GM21423 (cell line): Measurements from ENCODE around the gene GPC1.

Experiments
- ATAC-seq: cut with Tn5 transposase; IDR thresholded peaks from one replicate; pipeline ENCODE4 v1.9.1; 2021; ENCODE audit warnings: mild to moderate bottlenecking, moderate library complexity; ENCODE audit not compliant: unreplicated experiment

Gene GPC1

DNA sequence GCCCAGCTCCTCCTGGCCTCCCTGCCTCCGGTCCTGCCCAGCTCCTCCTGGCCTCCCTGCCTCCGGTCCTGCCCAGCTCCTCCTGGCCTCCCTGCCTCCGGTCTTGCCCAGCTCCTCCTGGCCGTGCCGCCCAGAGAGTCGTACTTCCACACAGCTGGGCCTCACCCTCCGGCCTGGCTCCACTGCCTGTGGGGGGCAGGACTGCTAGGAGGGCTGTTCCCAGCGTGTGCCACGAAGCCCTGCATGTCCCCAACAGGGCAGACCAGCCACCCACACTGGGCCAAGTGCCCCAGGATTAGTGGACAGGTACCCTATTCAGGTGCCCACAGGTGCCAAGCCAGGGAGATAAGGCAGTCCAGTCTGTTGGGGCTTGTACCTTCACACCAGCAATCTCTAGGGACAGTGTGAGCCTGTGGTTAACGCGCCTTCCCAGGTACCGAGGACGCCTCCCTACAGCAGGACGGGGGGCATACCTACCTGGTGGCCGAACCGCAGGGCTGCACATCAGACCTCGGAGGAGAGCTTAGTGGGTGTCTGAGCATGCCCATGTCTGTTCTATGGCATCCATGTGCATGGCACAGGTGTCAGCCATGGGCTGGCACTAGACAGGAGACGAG is 5.3 kb downstream of the GPC1 start:
- ATAC-seq: no peak

DNA sequence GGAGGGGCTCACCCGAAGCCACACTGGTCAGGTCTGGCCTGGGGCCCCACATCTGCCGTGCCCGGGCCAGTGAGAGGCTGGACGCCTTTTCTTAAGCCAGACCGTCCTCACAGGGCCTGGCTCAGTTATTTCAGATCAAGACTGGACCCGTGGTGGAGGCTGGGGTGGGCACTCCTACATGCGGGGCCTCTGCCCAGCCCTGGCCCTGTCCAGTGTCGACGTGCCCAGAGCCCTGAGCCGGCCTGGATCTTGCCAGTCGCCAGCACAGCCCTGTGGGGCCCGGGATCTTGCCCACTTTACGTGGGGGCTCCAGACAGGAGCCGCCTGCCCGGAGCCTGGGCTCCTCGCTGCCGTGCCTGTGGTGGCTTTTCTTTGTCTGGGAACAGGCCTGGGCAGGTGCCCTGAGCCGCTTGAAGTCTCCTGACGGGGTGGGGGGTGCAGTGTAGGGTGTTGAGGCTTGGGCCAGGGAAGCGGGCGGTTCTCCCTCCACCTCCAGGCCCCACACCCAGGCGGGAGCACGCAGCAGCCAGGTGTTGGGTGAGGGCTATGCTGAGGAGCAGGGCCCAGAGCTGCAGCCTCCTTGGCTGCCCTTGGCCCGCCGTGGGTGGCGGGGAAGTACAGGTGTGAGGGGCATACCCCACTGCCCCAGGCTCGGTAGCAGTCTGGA is 6.0 kb downstream of the GPC1 start:
- no peak for ATAC-seq

DNA sequence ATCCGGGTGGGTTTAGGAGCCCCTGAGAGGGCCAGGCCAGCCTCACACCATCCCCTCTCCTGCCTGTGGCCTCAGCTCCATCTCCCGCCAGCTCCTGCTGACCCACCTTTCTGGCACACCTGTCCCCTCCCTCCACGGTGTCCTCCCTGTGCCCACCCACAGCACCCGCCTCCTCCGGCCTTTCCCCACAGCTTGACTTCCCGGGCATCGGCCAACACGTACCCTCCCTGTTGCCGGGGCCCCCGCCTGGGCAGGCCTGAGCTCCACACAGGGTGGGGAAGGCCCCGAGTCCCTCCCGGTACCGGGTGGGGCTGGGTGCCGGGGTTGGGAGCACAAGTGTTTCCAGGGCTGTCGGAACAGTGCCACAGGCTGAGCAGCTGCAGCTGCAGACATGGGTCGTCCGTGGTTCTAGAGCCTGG is 6.5 kb downstream of the GPC1 start:
- ATAC-seq: no peak

DNA sequence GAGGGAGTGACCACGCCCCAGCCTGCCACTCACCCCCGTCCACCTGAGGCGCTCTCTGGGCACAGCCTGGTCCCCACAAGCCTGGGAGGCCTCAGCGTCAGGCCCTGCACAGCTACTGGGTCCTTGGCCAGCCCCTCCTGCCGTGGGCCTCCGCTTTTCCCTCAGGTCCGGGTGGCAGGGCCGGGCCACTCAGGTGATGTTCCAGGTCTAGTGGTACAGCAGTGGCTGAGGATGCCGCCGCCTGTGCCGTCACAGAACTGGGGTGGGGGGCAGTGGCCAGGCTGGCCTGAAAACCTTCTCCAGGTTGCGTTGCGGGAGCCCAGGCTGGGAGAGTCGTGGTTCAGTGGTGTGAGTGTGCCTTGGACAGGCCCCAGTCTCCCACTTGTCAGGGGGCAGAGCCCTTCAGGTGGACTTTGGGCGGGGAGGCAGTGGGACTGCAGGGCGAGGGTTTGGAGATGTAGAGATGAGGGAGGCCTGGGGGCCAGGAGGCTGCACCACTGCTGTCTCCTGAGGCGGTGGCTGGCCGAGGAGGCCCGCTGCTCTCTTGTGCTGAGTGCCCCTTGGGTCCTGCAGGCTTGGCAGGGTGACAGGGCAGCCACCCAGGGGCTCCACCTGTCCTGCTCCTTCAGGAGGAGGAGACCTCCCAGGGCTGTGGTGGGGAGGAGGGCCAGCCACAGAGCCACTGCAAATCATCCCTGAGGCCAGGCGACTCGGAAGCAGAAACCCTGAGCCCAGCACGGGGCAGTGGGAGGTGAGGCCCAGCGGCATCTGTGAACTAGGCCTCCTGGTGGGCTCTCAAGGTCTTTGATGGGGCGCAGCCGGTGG is 7.6 kb downstream of the GPC1 start:
- ATAC-seq: no peak

DNA sequence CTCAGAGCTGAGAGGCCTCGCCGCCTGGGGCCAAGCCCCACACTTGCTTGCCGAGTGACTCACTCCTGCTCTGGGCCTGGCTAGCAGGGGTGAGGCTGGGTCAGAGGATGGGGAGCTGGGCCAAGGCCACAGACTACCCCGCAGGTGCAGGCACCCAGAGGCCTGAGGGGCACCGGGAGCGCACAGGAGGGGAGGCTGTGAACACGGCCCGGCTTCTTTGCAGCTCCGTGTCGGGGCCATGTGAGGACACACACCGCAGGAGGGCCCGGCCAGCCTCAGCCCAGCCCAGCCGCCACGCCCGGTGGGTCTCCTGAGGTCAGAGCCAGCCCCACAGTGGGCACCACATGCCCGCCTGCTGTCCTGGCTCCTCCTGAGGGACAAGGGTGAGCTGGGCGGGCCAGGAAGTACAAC is 8.4 kb downstream of the GPC1 start:
- ATAC-seq: no peak

DNA sequence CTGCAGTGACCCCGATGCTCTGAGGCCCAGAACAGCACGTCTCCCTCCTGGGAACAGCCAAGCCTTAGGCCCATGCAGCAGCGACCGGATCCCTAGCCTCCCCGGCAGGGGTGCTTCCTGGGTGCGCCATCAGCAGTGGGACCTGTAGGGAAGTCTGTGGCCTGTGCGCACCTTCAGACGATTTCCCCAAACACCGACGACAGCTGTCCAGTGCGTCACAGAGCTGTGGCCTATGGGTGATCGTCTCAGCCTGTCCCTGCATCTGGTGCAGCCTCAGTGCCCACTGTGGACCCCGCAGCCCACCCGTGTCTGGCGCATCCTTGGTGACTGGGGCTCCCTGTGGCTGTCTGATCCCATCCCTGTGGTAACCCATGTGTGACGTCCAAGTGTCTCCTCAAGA is 9.0 kb downstream of the GPC1 start:
- ATAC-seq: no peak

DNA sequence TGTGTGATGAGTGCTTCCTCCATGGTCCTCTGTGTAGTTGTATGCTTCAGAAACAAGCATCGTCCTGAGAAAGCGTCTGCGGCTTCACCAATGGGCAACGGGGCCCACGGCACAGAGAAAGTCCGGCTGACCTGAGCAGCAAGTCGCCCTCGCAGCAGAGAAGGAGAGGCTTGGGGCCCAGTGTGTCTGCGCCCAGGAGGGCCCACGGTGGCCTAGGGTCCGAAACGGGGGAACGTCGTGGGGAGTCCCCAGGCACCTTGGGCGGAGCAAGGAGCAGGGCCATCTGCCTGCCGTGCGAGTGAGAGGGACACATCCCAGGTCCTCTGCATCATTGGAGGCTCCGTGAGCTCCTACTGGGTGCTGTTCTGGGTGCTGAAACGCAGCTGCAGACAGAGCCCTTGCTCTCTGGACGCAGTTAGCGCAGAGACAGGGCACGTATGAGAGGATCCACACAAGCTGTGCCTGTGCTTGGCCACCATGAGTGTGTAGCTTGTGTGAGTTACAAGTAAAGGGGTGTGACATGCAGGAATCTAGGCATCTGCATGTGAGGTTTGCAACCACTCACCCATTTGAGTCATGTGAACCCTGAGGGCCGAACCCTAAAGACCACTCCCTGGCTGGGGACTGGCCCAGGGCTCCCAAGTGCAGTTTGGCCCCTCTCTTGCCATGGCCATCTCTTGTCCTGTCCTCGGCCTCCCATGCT is 10.6 kb downstream of the GPC1 start:
- no peak for ATAC-seq

DNA sequence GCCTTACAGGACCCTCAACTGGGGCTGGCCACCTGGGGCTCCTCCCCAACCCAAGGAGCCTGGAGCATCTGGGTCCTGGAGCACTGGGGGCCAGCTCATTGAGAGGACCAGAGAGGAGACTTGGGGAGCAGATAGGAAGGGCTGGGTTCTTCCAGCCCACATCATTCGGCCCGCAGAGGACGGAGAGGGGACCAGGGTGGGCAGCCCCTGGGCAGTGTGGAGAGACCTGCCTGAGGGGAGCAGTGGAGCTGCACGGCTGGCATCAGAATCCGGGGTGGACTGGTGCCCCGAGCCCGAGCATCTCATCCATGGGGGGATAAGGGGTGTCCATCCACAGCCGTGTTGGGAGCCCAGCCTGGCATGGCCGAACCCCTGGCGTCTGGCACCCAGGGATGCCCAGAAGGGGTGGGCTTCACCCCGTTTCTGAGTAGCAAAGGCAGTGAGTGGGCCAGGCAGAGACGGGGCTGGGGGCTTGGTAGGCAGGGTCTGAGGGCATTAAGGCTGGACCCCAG is 11.3 kb downstream of the GPC1 start:
- ATAC-seq: no peak

DNA sequence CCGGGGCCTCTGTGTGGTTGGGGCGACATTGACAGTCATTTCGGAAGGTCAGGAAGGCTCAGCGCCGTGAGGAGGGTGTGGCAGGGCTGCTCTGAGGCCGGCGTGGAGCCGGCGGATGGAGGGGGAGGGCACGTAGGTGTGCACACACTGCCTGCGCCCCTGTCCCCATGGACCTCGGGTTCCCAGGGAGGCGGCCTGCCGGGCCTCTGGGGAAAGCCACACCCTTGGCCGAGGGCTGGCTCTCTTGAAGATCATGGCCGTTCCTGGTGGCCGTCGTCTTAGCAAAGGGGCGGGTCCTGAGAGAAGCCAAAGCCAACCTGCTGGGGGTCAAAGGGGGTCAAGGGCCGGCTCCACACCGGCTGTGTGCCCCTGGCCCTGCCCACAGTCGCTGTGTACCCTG is 11.9 kb downstream of the GPC1 start:
- ATAC-seq: no peak

DNA sequence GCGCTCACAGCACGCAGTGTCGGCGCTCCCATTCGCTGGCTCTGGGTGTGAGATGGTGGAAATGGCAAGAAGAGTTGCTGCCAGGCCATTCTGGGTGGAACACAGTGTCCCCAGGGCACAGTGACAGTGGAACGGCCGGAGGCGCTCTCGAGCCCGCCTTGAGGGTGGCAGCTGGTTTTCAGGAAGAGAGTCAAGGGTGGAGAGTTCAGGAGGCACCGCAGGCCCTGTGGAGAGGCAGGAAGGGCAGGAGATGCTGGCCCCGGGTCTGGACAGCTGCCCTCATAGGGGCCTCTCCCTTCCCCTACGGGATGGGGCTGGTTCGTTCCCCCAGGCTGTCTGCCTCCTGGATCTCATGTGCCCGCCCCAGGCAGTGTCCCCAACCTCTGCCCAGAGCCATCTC is 12.5 kb downstream of the GPC1 start:
- no peak for ATAC-seq

DNA sequence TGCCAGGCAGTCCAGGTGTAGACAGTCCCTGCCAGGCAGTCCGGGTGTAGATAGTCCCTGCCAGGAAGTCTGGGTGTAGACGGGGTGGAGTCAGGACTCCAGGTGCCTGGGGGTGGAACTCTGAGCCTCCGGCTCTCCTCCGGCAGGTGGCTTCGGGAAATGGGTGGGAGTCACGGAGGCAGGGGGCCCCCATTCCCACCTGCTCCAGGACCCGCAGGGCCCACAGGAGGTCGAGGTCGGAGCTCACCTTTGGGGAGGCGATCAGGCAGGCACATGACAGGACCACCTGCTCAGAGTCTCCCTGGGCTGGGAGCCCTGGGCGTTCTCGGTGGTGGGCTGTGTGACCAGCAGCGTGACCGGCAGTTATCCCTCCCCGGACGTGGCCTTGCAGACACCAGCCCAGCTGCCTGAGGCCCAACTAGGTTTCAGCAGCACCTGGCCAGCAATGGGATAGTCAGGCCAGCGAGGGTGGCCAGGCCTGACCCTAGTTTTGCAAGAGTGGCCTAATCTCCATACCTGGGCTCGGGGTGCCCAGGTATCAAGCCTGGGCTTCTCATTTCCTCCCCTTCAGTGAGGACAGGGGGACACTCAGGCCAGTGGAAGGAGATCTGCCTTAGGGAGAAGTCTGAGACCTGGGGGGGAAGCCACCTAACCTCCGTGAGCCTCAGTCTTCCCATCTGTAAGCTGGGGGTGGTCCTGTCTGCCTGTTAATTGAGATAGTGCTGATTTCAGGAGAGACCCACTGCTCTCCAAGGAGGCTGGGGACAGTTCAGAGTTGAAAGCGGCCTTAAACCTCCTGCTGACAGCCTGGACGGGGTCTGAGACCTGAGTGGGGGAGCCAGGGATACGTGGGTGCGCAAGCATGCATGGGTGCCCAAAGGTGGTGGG is 13.2 kb downstream of the GPC1 start:
- no peak for ATAC-seq

DNA sequence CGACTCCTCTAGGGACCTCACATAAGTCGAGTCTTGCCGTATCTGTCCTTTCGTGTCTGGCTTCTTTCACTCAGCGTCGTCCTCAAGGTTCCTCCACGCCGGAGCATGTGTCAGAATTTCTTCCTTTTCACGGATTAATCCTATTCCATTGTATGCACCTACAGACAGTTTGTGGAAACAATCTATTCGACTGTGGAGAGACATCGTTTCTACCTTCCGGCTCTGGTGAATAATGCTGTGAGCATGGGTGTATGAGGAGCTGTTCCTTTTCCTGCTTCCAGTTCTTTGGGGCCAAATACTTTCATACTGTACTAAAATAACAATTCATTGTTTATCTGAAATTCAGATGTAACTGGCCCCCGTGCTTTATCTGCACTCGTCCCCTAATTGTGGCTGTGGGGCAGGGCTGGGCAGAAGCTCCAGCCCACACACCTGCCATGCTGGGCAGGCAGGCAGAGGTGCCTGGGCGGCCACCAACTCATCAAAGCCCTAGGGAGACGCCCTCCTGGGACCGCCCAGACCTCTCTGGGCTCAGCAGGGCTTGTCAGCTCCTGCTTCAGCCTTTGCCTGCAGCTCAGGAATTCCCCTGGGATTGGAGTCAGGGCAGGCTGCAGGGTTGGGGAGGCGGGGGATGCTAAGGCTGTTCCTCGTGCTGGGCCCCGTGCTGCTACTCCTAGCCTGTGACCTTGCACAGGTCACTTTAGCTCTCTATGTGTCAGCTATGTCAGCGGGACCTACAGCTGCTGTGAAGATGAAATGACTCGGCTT is 14.5 kb downstream of the GPC1 start:
- ATAC-seq: no peak

DNA sequence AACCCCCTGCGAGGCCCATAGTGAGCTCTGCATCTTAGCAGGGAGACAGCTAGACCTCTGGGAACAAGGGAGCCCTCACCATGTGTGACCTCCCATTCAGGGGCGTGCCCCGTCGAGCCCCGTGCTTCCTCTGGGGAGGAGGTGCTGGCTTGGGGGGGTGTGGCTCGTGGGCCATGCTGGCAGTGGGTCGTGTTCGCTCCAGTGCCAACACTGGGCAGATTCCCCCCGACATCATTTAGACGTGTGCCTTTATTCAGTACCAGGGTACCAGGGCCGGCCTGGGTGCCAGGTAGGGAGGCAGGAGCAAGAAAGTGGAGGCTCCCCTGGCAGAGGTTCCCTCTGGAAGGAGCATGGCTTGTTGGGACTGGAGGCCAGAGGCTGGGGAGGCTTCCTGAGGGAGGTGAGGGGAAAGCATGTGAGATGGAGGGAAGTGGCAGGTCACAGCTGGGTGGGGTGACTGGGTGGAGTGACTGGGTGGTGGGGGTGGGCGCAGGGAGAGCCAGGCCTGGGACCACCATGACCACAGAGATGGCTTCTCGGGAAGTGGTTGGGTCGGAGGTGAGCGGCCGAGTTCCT is 15.2 kb downstream of the GPC1 start:
- no peak for ATAC-seq

DNA sequence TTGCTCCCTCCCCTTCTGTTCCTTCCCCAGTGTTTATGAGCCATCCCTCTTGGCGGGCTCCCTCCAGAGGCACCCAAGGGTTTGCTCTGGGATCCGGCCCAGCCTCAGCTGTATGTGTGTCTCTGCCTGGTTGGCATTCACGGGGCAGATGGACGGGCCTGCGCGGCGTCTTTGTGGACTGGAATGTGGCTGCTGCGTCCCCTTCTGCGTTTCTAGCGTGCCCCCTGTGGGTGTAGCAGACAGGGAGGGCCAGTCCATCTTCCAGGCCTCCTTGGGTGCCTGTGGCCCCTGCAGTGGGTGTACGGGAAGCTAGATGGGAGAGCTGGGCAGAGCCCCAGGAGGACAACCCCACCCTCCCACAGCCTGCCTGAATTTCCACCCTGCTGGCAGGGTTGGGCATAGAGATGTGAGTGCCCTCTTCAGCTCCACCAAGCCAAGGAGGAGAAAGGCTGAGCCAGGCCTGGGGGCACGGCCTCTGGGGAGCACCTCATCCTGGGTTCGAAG is 15.7 kb downstream of the GPC1 start:
- ATAC-seq: no peak

DNA sequence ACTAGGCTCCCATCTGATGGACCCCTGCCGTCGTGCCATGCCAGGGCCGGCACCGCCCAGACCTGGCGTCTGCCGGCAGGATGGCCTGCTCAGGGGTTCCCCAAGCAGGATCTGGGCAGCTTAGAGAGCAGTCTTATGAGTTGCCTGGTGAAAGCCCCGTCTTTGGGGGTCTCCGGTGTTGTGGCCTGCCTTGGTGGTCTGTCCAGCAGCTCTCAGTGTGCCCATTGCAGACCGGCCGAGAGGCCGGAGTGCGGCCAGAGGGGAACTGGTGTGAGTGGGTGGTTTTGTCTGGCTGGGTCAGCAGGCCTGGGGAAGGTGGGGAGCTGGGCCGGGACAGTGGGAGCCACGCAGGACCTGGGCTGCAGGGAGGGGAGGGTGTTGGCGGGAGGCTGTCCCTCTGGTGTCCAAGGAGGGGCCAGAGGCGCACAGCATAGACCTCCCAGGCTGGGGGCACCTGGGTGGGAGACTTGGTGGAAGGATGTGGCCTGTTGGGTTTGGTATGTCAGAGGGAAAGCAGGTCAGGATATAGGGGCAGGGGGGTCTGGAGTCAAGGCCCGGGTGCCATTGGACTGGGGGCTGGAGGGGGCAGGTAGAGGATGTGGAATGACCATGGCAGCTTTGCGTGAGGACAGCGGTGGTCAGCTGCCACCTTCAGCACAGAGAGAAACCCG is 16.5 kb downstream of the GPC1 start:
- no peak for ATAC-seq

DNA sequence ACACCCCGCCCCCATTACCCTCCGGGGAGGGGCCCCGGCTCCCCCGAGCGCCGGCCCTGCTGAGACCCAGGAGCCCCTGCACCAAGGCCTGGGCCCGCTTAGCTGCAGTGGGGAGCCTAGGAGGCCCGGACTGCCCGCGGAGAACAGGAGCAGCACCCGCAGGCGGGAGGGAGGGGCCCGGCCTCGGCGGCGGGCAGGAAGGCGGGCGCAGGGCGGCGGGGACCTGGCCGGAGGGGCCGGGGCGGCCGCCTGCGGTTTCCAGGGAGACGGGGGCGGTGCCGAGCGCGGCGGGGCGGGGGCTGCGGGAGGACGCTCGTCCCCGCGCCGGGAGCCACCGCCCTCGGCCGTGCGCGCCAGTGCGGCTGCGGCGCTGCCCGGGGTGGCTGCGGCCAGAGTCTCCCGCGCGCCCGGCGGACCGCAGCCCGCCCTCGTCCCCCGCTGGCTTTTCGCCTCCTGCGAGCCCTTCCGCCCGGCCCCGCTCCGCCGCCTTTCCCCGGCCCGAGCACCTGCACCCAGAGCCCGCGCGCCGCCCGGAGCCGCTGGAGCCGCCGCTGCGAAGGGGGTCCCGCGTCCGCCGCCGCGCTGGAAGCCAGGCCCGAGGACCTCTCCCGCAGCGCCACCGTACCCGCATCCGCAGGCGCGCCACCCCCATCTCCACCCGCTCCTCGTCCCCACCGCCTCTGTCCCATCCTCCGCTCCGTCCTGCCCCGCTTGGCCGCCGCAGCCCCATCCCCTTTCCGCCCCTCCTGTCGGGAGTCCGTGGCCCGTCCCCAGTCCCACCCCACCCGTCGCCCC is 17.2 kb downstream of the GPC1 start:
- no peak for ATAC-seq

DNA sequence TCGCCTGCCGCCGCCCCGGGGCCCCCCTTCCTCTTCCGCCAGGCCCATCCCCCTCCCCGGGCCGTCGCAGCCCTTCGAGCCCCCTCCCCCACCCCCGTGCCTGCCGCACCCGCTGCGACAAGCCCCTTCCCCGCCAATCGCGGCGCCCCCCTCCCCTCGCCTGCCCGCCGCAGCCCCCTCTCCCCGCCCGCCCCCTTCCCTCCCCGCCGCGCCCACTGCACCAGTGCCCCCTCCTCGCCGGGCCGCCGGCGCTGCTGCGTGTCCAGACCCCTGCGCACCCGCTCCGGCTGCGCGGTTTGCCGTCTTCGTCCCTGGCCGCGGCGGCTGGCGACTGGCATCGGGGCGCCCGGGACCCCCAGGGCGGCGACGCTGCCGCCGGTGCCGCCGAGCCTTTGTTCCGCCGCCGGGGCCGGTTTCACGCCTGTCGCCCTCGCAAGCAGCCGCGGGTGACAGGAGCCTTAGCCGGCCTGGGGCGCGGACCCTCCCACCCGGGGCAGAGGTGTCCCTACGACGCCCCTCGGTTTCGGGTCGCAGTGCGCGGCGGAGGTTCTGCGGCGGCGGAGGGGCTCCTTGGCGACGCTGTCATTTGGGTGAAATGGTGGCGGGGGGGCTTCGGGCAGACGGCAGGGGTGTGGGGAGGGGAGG is 18.1 kb downstream of the GPC1 start:
- no peak for ATAC-seq
